Mucosa of descending colon (tissue), 3 donors: ENCODE measurements around the gene PALS2. TPM values are rescaled to one million over a fixed set of nuclear protein-coding genes. Genes with fewer than 3 reads are reported as not detected.

Source experiments
- ATAC-seq: fragments of 200-7000 bp; cut with Tn5 transposase; one replicate; pipeline ENCODE4 v1.9.1; 2020; ENCODE audit warnings: mild to moderate bottlenecking, moderate library complexity
- DNase-seq, 3 donors: peaks; one replicate each; pipeline ENCODE4 v3.0.0-alpha.2; 2020
- H3K36me3 ChIP-seq: fragments of 200-600 bp; one replicate; pipeline ENCODE4 v1.8.0; 2021; ENCODE audit warnings: low read depth, mild to moderate bottlenecking
- H3K4me1 ChIP-seq: fragments of 200-600 bp; one replicate; pipeline ENCODE4 v1.8.0; 2021; ENCODE audit warnings: low read depth, mild to moderate bottlenecking
- H3K4me3 ChIP-seq: fragments of 200-600 bp; one replicate; pipeline ENCODE4 v1.8.0; 2021; ENCODE audit warnings: mild to moderate bottlenecking
- H3K9me3 ChIP-seq: fragments of 200-600 bp; one replicate; pipeline ENCODE4 v1.8.0; 2021; ENCODE audit warnings: mild to moderate bottlenecking
- CTCF ChIP-seq: fragments of 200-600 bp; IDR thresholded peaks from one replicate; pipeline ENCODE4 v1.8.0; 2022; ENCODE audit warnings: antibody characterized with exemption, mild to moderate bottlenecking
- intact Hi-C, 2 donors: fragments of 100-400 bp; cut with DNase I in 1 of 2; cut with micrococcal nuclease in 1 of 2; formaldehyde crosslinking; loops; one replicate each; pipeline versions ENCODE4 v1.11.0 to v1.11.1; 2022; cut with DNase I, micrococcal nuclease
- total RNA-seq, 3 donors: library from RNA; stranded (reverse); fragmentation: NEBNext Ultra II Directional in 2 of 3; extraction: Animal tissue kit (Norgen Biotek cat#: 25700) in 2 of 3; gene quantifications; one replicate each; pipeline versions ENCODE4 v1.2.1 to v1.2.4, GENCODE V29; 2021 to 2023
- donor health status: DM: no; HTN: no; CAD: no; lungs with moderate emphysema.
- donor health status: DM: no; HTN: no; CAD: no.
- donor health status: DM: no; HTN: yes; CAD: no.

PALS2 gene
- total RNA-seq, 3 donors from 2014 or later, result 5.0 to 15.1 (median 7.2) TPM

- DNase-seq, result no peak
- intact Hi-C loops, result no loop called here
- no peak for TF ChIP-seq CTCF
- Histone ChIP-seq H3K4me3 (no peak overlapping the region), H3K36me3 (no peaks in the 10 kb centered on the region), H3K9me3 (no peaks in the 10 kb centered on the region), H3K4me1 (no peaks in the 10 kb centered on the region)
- no peak for ATAC-seq
Measured at GRCh38 chr7:24548390-24548789, 24.9 kb upstream of the PALS2 start.

DNA sequence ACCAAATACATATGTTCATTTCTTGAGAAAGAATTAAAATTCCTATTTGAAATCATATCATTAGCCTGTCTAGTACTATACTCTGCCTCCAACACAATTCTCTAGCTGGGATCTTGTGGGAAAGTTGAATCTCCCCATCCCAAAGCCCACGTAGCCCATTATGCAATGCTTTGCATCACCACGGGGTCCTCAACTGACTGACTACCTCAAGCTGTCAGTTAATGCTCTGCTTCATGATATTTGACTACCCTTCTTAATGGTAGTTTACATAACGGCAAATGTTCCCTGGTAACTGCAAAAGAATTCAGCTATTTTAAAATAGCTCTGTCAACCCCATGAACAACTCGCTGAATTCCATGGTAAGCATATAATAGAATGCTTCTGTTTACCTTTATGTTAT is 23.3 kb upstream of the PALS2 start:
- Histone ChIP-seq H3K4me3 (no peak overlapping the region), H3K9me3 (no peaks in the 10 kb centered on the region), H3K36me3 (no peaks in the 10 kb centered on the region), H3K4me1 (no peaks in the 10 kb centered on the region)
- TF ChIP-seq CTCF, result no peak
- intact Hi-C loops, result no loop called here
- ATAC-seq, result no peak
- no peak for DNase-seq

- H3K4me1 ChIP-seq, result no peaks in the 10 kb centered on the region
- H3K36me3 ChIP-seq, result no peaks in the 10 kb centered on the region
- intact Hi-C loops, result no loop called here
- DNase-seq (no peak), ATAC-seq (no peak)
- H3K4me3 ChIP-seq, result no peak overlapping the region
- TF ChIP-seq CTCF, result no peak
- no peaks in the 10 kb centered on the region for H3K9me3 ChIP-seq
Measured at GRCh38 chr7:24555184-24555583, 18.1 kb upstream of the PALS2 start.

- ATAC-seq, result no peak
Measured at GRCh38 chr7:24555719-24556118, 17.5 kb upstream of the PALS2 start.

DNA sequence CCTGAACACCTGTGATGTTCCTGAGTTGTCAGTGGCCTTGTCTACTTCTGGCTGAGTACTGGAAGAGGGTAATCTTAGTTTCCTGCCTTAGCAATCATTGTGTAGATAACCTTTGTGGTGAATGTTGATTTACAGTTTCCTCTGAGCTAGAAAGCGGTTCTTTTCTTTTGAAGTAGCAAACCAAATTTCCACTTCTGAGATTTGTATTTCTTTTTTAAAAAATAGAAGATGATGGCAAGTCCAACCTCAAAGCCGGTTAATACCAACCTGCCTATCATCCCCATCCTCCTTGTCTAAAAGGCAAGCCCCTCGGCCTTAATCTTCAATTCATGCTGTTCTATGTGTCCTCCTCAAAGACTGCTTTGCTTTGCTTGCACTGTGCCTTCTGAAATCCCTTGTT is 12.5 kb upstream of the PALS2 start:
- no peaks in the 10 kb centered on the region for H3K4me1 ChIP-seq
- no peaks in the 10 kb centered on the region for H3K9me3 ChIP-seq

More at GRCh38 chr7:24555719-24556118, 17.5 kb upstream of the PALS2 start:
- no peak overlapping the region for H3K4me3 ChIP-seq
- no peaks in the 10 kb centered on the region for H3K36me3 ChIP-seq
- H3K4me1 ChIP-seq, result no peaks in the 10 kb centered on the region
- no peak for DNase-seq
- TF ChIP-seq CTCF, result no peak
- intact Hi-C loops, result no loop called here
- H3K9me3 ChIP-seq, result no peaks in the 10 kb centered on the region

More for the DNA sequence above, 12.5 kb upstream of the PALS2 start:
- TF ChIP-seq CTCF, result no peak
- ATAC-seq, result no peak
- H3K4me3 ChIP-seq, result no peak overlapping the region
- intact Hi-C loops, result no loop called here
- H3K36me3 ChIP-seq, result no peaks in the 10 kb centered on the region
- DNase-seq, result no peak
